Measurements from ENCODE around the gene DNASE1L1.

- TF ChIP-seq YY1 (IDR thresholded peaks at IDR 0.05), result no peak
- no peak for TF ChIP-seq CTCF (IDR thresholded peaks at IDR 0.05; ENCODE audit: low read depth, low read length, missing input control)
- no peak for TF ChIP-seq SP1 (IDR thresholded peaks at IDR 0.05)
- no peak for TF ChIP-seq RAD21 (IDR thresholded peaks at IDR 0.05)
- no peak for TF ChIP-seq REST (IDR thresholded peaks at IDR 0.05)
- no peak for TF ChIP-seq JUND (IDR thresholded peaks at IDR 0.05)
- TF ChIP-seq TAF1 (conservative IDR thresholded peaks at IDR 0.05), result no peak
- no peak for TF ChIP-seq HNF4A (conservative IDR thresholded peaks at IDR 0.05)
- no peak for TF ChIP-seq MAX (IDR thresholded peaks at IDR 0.05)
- TF ChIP-seq FOXA1 (IDR thresholded peaks at IDR 0.05), result no peak
Observed at GRCh38 chrX:154412468-154412867, 3.4 kb upstream of the DNASE1L1 start.
